Adrenal gland (tissue), 5 donors: ENCODE results near the gene SDK1.

Source experiments
- CTCF ChIP-seq, 6 experiments: fragments of 450-650 bp in 4 of 6; fragments of 200-600 bp in 2 of 6; sonication (generic) in 1 of 6; IDR thresholded peaks; 1 replicate in 5 of 6; 2 replicates in 1 of 6; pipeline versions ENCODE4 v1.5.1 to v1.8.0; 2016 to 2021; ENCODE audit warnings: antibody characterized with exemption in 6 of 6, mild to moderate bottlenecking in 2 of 6, moderate library complexity in 1 of 6
- POLR2A ChIP-seq, 2 donors: fragments of 450-650 bp; IDR thresholded peaks; one replicate each; pipeline ENCODE4 v1.6.1; 2017; ENCODE audit warnings: antibody characterized with exemption in 2 of 2, mild to moderate bottlenecking in 2 of 2, moderate library complexity in 1 of 2
- donor health status: DM: no; HTN: no; CAD: no.

GRCh38 chr7:3393862-3394261, 92.8 kb downstream of the SDK1 start:
- TF ChIP-seq CTCF (IDR thresholded peaks at IDR 0.05), result no peak
- TF ChIP-seq POLR2A (IDR thresholded peaks at IDR 0.05), result no peak
